Activated naive CD8-positive, alpha-beta T cell treated with anti-CD3 and anti-CD28 coated beads, Interleukin-2, amount 10 ng/mL, durations not matched to agents 7 days and 5 days (primary cell): ENCODE measurements around the gene VRK1. TPM values are rescaled to one million over a fixed set of nuclear protein-coding genes. Genes with fewer than 3 reads are reported as not detected.
"Not testable (repeated sequence)": the region's sequence is repeated elsewhere in the genome, so short reads cannot be mapped to it uniquely, and the experiment has no call there.

Source experiments
- ATAC-seq: fragments of 150-1000 bp; cut with Tn5 transposase; one replicate; pipeline ENCODE4 v1.10.0; 2021; ENCODE audit warnings: low read depth, moderate library complexity
- POLR2A ChIA-PET: fragments of 350-600 bp; sonication (Branson Sonifier 250); formaldehyde crosslinking; loops from one replicate; lab custom pipeline; 2021; ENCODE audit warnings: antibody characterized with exemption; lab: Charles Lee
- DNase-seq: peaks from one replicate; pipeline ENCODE4 v3.0.0; 2021
- H3K27ac Mint-ChIP-seq: one replicate; pipeline ENCODE4 v1.8.0; 2022; ENCODE audit warnings: mild to moderate bottlenecking, mixed read lengths
- H3K27me3 Mint-ChIP-seq: one replicate; pipeline ENCODE4 v1.8.0; 2022; ENCODE audit warnings: mild to moderate bottlenecking, moderate library complexity, mixed read lengths
- H3K36me3 Mint-ChIP-seq: one replicate; pipeline ENCODE4 v1.8.0; 2021; ENCODE audit warnings: mild to moderate bottlenecking, mixed read lengths
- H3K4me1 Mint-ChIP-seq: one replicate; pipeline ENCODE4 v1.8.0; 2021; ENCODE audit warnings: mixed read lengths
- H3K4me3 Mint-ChIP-seq: one replicate; pipeline ENCODE4 v1.8.0; 2022; ENCODE audit warnings: mild to moderate bottlenecking, moderate library complexity, mixed read lengths
- H3K9me3 Mint-ChIP-seq: one replicate; pipeline ENCODE4 v1.8.0; 2021; ENCODE audit warnings: mixed read lengths
- total RNA-seq, 2 experiments: library from RNA; stranded (reverse); gene quantifications; one replicate each; pipeline ENCODE4 v1.2.3, GENCODE V29; 2021

The VRK1 gene
- total RNA-seq: 10 to 100 TPM; 62.8 to 65.0 TPM

GRCh38 chr14:96796851-96797581 lies at the start of gene VRK1:
Gene VRK1 (plus strand): TSS chr14:96797382. CDS start chr14:96833472, 36,090 bp downstream.
- peaks cover 26% of the 10 kb centered on the region for H3K4me1 Mint-ChIP-seq
- H3K36me3 Mint-ChIP-seq: no peaks in the 10 kb centered on the region
- POLR2A ChIA-PET: interaction anchor here (0.6 to 1.4 kb wide), 6 partner anchors 10 to 323 kb away, joined by 3 to 4 read pairs (median 3); no protein-coding TSS in a partner anchor
- H3K27ac Mint-ChIP-seq: peak within 1 kb of the TSS; percentile 91
- H3K4me3 Mint-ChIP-seq: peak within 1 kb of the TSS; percentile 94
- peak; percentile 93 for DNase-seq
- H3K27me3 Mint-ChIP-seq: peaks cover 10% of the 10 kb centered on the region
- peak; percentile 96 for ATAC-seq
- H3K9me3 Mint-ChIP-seq: no peaks in the 10 kb centered on the region

GRCh38 chr14:96747608-96748007 lies 49.6 kb upstream of the VRK1 start:
- H3K36me3 Mint-ChIP-seq: no peaks in the 10 kb centered on the region
- POLR2A ChIA-PET: no interaction called here
- ATAC-seq: no peak
- H3K4me1 Mint-ChIP-seq: no peaks in the 10 kb centered on the region
- no peak for DNase-seq
- no peaks in the 10 kb centered on the region for H3K9me3 Mint-ChIP-seq
- peaks cover 38% of the 10 kb centered on the region for H3K27me3 Mint-ChIP-seq
- no peak overlapping the region for H3K4me3 Mint-ChIP-seq
- no peak overlapping the region for H3K27ac Mint-ChIP-seq

DNA sequence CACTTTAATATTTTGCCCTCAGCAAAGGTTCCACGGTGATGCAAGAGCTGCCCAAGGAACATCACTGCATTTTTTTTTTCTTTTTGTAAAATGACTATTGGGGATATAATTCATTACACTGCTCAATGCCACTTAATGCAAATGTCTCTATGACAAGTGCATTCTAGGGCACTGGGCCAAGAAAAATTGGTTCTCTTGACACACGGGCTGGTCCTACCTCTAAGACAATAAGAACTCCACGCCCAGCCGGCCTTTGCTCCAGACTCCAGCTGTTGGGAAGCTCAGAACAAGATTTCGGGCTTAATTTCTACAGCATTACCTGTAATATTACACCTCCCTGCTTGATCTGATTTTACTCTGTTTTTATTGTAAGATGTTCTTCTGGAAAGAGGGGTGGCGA lies 48.8 kb upstream of the VRK1 start:
- H3K27ac Mint-ChIP-seq: no peak overlapping the region
- H3K27me3 Mint-ChIP-seq: peaks cover 30% of the 10 kb centered on the region
- POLR2A ChIA-PET: no interaction called here
- no peaks in the 10 kb centered on the region for H3K4me1 Mint-ChIP-seq
- H3K9me3 Mint-ChIP-seq: no peaks in the 10 kb centered on the region
- no peaks in the 10 kb centered on the region for H3K36me3 Mint-ChIP-seq
- ATAC-seq (no peak), DNase-seq (no peak)
- H3K4me3 Mint-ChIP-seq: no peak overlapping the region

DNA sequence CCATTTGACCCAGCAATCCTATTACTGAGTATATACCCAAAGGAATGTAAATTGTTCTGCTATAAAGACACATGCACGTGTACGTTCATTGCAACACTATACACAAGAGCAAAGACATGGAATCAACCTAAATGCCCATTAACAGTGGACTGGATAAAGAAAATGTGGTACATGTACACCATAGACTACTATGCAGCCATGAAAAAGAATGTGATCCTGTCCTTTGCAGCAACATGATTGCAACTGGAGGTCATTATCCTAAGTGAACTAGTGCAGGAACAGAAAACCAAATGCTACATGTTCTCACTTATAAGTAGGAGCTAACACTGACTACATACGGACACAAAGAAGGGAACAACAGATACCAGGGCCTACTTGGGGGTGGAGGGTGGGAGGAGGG lies 45.7 kb upstream of the VRK1 start:
- ATAC-seq: no peak
- H3K36me3 Mint-ChIP-seq: no peaks in the 10 kb centered on the region
- no peak for DNase-seq
- H3K27ac Mint-ChIP-seq: no peak overlapping the region
- peaks cover 11% of the 10 kb centered on the region for H3K27me3 Mint-ChIP-seq
- no peaks in the 10 kb centered on the region for H3K9me3 Mint-ChIP-seq
- no peaks in the 10 kb centered on the region for H3K4me1 Mint-ChIP-seq
- H3K4me3 Mint-ChIP-seq: no peak overlapping the region
- POLR2A ChIA-PET: no interaction called here

DNA sequence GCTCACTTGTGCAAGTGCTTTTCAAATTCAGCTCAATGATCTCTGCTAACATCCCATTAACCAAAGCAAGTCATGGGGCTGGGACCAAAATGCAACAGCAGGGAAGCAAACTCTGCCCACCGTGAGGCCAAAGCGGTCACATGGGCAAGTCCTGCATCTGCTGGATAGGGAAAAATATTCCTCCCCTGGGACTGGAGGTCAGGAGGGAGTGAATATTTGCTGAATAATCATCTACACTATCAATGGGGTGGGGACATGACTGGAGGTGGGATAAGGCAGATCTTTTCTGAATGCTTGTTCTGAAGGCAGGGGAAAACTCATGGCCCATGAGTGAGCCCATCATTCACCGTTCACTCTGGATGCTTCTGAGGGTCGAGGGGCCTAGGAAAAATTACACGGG lies 45.1 kb upstream of the VRK1 start:
- no peak for ATAC-seq
- POLR2A ChIA-PET: no interaction called here
- no peaks in the 10 kb centered on the region for H3K9me3 Mint-ChIP-seq
- no peaks in the 10 kb centered on the region for H3K36me3 Mint-ChIP-seq
- no peak for DNase-seq
- H3K4me3 Mint-ChIP-seq: no peak overlapping the region
- H3K4me1 Mint-ChIP-seq: no peaks in the 10 kb centered on the region
- no peak overlapping the region for H3K27ac Mint-ChIP-seq
- H3K27me3 Mint-ChIP-seq: peaks cover 11% of the 10 kb centered on the region

- Mint-ChIP-seq H3K27me3 (peaks cover 10% of the 10 kb centered on the region), H3K4me3 (no peak overlapping the region), H3K27ac (no peak overlapping the region)
Measured at GRCh38 chr14:96752594-96752993, 44.6 kb upstream of the VRK1 start.

DNA sequence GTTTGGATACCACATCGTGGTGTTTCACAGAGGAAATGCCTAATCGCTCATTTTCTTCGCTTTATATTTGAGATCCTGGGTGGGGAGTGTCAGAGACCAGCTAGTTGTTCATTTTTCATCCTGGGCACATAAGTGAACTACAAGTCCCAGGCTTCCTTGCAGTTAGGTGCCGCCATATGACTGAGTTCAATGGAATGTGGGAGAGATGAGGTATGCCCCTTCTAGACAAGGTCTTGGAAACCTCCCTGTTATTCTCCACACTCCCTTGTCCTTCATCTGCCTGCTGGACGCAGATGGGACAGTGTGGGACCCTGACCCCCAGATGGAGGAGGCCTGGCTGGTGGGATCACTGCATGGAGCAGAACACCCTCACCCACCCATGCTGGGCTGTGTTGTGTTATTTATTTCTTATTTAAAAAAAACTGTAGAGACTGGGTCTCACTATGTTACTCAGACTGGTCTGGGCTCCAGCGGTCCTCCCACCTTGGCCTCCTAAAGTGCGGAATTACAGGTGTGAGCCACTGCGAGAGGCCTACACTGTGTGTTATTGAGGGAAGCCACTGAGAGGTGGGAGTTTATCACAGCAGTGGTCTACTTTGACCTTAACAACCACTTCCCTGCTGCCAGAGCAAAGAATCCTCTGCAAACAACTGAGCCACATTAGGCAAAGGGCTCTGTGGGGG lies 42.9 kb upstream of the VRK1 start:
- POLR2A ChIA-PET: no interaction called here
- Mint-ChIP-seq H3K27me3 (peaks cover 11% of the 10 kb centered on the region), H3K4me3 (no peak overlapping the region), H3K4me1 (no peaks in the 10 kb centered on the region), H3K27ac (no peak overlapping the region), H3K9me3 (no peaks in the 10 kb centered on the region), H3K36me3 (no peaks in the 10 kb centered on the region)
- ATAC-seq (no peak), DNase-seq (no peak)

More at GRCh38 chr14:96752594-96752993, 44.6 kb upstream of the VRK1 start:
- Mint-ChIP-seq H3K4me1 (no peaks in the 10 kb centered on the region), H3K9me3 (no peaks in the 10 kb centered on the region), H3K36me3 (no peaks in the 10 kb centered on the region)
- ATAC-seq (no peak), DNase-seq (no peak)
- POLR2A ChIA-PET: no interaction called here

GRCh38 chr14:96754845-96755184 lies 42.4 kb upstream of the VRK1 start:
- Mint-ChIP-seq H3K9me3 (no peaks in the 10 kb centered on the region), H3K4me1 (no peaks in the 10 kb centered on the region), H3K36me3 (no peaks in the 10 kb centered on the region), H3K4me3 (no peak overlapping the region), H3K27me3 (peaks cover 8% of the 10 kb centered on the region), H3K27ac (no peak overlapping the region)
- ATAC-seq (no peak), DNase-seq (no peak)
- POLR2A ChIA-PET: no interaction called here

DNA sequence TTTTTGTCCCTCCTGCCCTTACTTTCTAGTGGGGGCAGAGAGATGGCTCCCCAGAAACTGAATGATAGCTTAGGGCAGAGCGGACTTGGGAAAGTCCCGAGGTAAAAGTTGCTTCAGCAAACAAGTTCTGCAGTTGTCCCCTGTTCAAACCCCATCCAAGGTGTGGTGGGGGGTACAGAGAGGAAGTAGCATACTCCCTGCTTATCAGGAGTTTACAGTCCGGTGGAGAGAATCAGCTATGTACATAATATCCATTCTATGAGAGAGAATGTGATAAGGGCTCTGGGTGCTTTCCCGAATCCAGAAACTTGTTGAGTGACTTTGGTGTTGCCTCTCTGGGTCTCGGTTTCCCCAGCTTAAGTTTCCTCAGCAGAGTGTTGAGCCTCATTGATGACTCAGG lies 40.4 kb upstream of the VRK1 start:
- Mint-ChIP-seq H3K9me3 (no peaks in the 10 kb centered on the region), H3K4me1 (no peaks in the 10 kb centered on the region), H3K27me3 (peaks cover 10% of the 10 kb centered on the region), H3K27ac (no peak overlapping the region), H3K4me3 (no peak overlapping the region), H3K36me3 (no peaks in the 10 kb centered on the region)
- ATAC-seq: no peak
- no peak for DNase-seq
- POLR2A ChIA-PET: no interaction called here

GRCh38 chr14:96757456-96757855 lies 39.7 kb upstream of the VRK1 start:
- H3K9me3 Mint-ChIP-seq: no peaks in the 10 kb centered on the region
- ATAC-seq (no peak), DNase-seq (no peak)
- no peaks in the 10 kb centered on the region for H3K36me3 Mint-ChIP-seq
- peaks cover 12% of the 10 kb centered on the region for H3K27me3 Mint-ChIP-seq
- H3K4me1 Mint-ChIP-seq: no peaks in the 10 kb centered on the region
- POLR2A ChIA-PET: no interaction called here
- no peak overlapping the region for H3K4me3 Mint-ChIP-seq
- no peak overlapping the region for H3K27ac Mint-ChIP-seq

GRCh38 chr14:96761066-96761465 lies 36.1 kb upstream of the VRK1 start:
- no peak overlapping the region for H3K27ac Mint-ChIP-seq
- no peak overlapping the region for H3K4me3 Mint-ChIP-seq
- H3K4me1 Mint-ChIP-seq: peaks cover 2% of the 10 kb centered on the region
- peaks cover 30% of the 10 kb centered on the region for H3K27me3 Mint-ChIP-seq
- H3K36me3 Mint-ChIP-seq: no peaks in the 10 kb centered on the region
- DNase-seq (no peak), ATAC-seq (no peak)
- no peaks in the 10 kb centered on the region for H3K9me3 Mint-ChIP-seq
- POLR2A ChIA-PET: no interaction called here

DNA sequence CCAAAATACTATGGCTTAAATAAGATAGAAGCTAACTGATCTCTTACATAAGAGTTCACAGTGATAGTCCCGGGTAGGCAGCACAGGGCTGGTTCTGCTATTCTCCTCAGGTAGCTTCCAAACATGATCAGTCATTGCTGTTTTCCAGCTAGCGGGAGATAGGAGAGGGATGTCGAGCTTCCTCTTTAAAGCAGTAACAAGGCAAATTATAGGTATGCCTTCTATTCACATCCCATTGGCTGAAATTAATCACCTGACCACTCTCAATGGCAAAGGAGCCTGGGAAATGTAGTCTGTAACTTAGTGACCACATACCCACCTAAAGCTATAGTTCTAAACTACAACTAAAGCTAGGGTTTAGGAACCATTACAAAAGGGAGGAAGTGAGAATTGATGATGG lies 34.5 kb upstream of the VRK1 start:
- peak overlapping the region; percentile 54 for H3K4me3 Mint-ChIP-seq
- POLR2A ChIA-PET: no interaction called here
- H3K36me3 Mint-ChIP-seq: no peaks in the 10 kb centered on the region
- H3K9me3 Mint-ChIP-seq: no peaks in the 10 kb centered on the region
- ATAC-seq: peak; percentile 70
- peaks cover 35% of the 10 kb centered on the region for H3K27me3 Mint-ChIP-seq
- no peak overlapping the region for H3K27ac Mint-ChIP-seq
- no peak for DNase-seq
- peaks cover 2% of the 10 kb centered on the region for H3K4me1 Mint-ChIP-seq

DNA sequence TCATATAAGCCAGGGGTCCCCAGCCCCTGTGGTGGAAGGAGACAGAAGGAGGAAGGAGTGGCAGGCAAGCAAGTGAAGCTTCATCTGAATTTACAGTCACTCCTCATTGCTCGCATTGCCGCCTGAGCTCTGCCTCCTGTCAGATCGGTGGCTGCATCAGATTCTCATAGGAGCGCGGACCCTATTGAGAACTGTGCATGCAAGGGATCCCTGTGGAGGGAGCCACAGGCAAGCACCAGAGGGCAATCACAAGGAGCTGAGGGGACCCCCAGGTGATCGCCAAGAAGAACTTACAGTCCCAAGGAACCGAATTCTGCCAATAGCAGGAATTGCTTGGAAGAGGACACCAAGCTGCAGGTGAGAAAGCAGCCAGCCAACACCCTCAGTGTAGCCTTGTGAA lies 33.2 kb upstream of the VRK1 start:
- Mint-ChIP-seq H3K27me3 (peaks cover 34% of the 10 kb centered on the region), H3K4me3 (no peak overlapping the region), H3K4me1 (peaks cover 2% of the 10 kb centered on the region), H3K9me3 (no peaks in the 10 kb centered on the region), H3K36me3 (no peaks in the 10 kb centered on the region), H3K27ac (no peak overlapping the region)
- no peak for DNase-seq
- no peak for ATAC-seq
- POLR2A ChIA-PET: no interaction called here

GRCh38 chr14:96765205-96765604 lies 32.0 kb upstream of the VRK1 start:
- DNase-seq, ATAC-seq, H3K36me3 Mint-ChIP-seq, H3K4me3 Mint-ChIP-seq, H3K9me3 Mint-ChIP-seq, H3K27ac Mint-ChIP-seq, H3K4me1 Mint-ChIP-seq, POLR2A ChIA-PET: not testable (repeated sequence)
- H3K27me3 Mint-ChIP-seq: peaks cover 37% of the 10 kb centered on the region
